ENCODE data around the gene CEP192. TPM values are rescaled to one million over a fixed set of nuclear protein-coding genes. Genes with fewer than 3 reads are reported as not detected.

Gene CEP192
- total RNA-seq, 1 donor from 2014 or later: 25.6 TPM

- H3K27me3 ChIP-seq (ENCODE audit: low read depth): no peaks in the 10 kb centered on the region
- H3K27ac ChIP-seq (replicated peaks): peak overlapping the region; percentile 74
- H3K36me3 ChIP-seq: peaks cover 57% of the 10 kb centered on the region
- intact Hi-C loops (cut with micrococcal nuclease): no loop called here
- H3K4me3 ChIP-seq: no peak overlapping the region
- no peak for TF ChIP-seq CTCF (IDR thresholded peaks at IDR 0.05; ENCODE audit: borderline replicate concordance)
- no peak for DNase-seq
- peaks cover 21% of the 10 kb centered on the region for H3K4me1 ChIP-seq
- no peaks in the 10 kb centered on the region for H3K9me3 ChIP-seq (replicated peaks)
Measured at GRCh38 chr18:13110559-13110958, 119.4 kb downstream of the CEP192 start.

GRCh38 chr18:13112982-13113381 is 121.8 kb downstream of the CEP192 start:
- H3K27ac ChIP-seq (replicated peaks): peak overlapping the region; percentile 74
- DNase-seq: peak; percentile 82
- peaks cover 59% of the 10 kb centered on the region for H3K36me3 ChIP-seq
- intact Hi-C loops (cut with micrococcal nuclease): no loop called here
- H3K27me3 ChIP-seq (ENCODE audit: low read depth): no peaks in the 10 kb centered on the region
- peaks cover 21% of the 10 kb centered on the region for H3K4me1 ChIP-seq
- TF ChIP-seq CTCF (IDR thresholded peaks at IDR 0.05; ENCODE audit: borderline replicate concordance): peak; percentile 70
- no peaks in the 10 kb centered on the region for H3K9me3 ChIP-seq (replicated peaks)
- H3K4me3 ChIP-seq: no peak overlapping the region

- Histone ChIP-seq H3K4me3 (no peak overlapping the region), H3K27me3 (ENCODE audit: low read depth) (no peaks in the 10 kb centered on the region), H3K9me3 (replicated peaks) (no peaks in the 10 kb centered on the region), H3K27ac (replicated peaks) (no peak overlapping the region), H3K4me1 (peaks cover 6% of the 10 kb centered on the region), H3K36me3 (peaks cover 55% of the 10 kb centered on the region)
- TF ChIP-seq CTCF (IDR thresholded peaks at IDR 0.05; ENCODE audit: borderline replicate concordance): no peak
- DNase-seq: no peak
- intact Hi-C loops (cut with micrococcal nuclease): no loop called here
Measured at GRCh38 chr18:13120255-13120654, 129.1 kb downstream of the CEP192 start.

- no peak for TF ChIP-seq CTCF (IDR thresholded peaks at IDR 0.05; ENCODE audit: borderline replicate concordance)
- Histone ChIP-seq H3K27ac (replicated peaks) (no peak overlapping the region), H3K36me3 (peaks cover 47% of the 10 kb centered on the region), H3K4me1 (peaks cover 6% of the 10 kb centered on the region), H3K9me3 (replicated peaks) (no peaks in the 10 kb centered on the region), H3K4me3 (no peak overlapping the region), H3K27me3 (ENCODE audit: low read depth) (no peaks in the 10 kb centered on the region)
- no peak for DNase-seq
- intact Hi-C loops (cut with micrococcal nuclease): no loop called here
Measured at GRCh38 chr18:13120983-13121441, 129.8 kb downstream of the CEP192 start.

- intact Hi-C loops (cut with micrococcal nuclease): no loop called here
- Histone ChIP-seq H3K4me3 (no peak overlapping the region), H3K9me3 (replicated peaks) (no peaks in the 10 kb centered on the region), H3K27me3 (ENCODE audit: low read depth) (no peaks in the 10 kb centered on the region), H3K36me3 (peaks cover 18% of the 10 kb centered on the region), H3K27ac (replicated peaks) (no peak overlapping the region), H3K4me1 (peaks cover 6% of the 10 kb centered on the region)
- no peak for TF ChIP-seq CTCF (IDR thresholded peaks at IDR 0.05; ENCODE audit: borderline replicate concordance)
- no peak for DNase-seq
Measured at GRCh38 chr18:13124411-13124810, 133.2 kb downstream of the CEP192 start.
